HEK293 (cell line): ENCODE measurements around the gene MYO5B.
A peak's percentile ranks its signal among the peaks of the same experiment; 100 is the strongest.

Experiments used
- CTCF ChIA-PET: fragments of 350-600 bp; formaldehyde crosslinking; extraction: SDS; loops from one replicate; lab custom pipeline; 2021; ENCODE audit warnings: antibody characterized with exemption; lab: Yijun Ruan, JAX
- POLR2A ChIA-PET: fragments of 300-600 bp; formaldehyde crosslinking; extraction: SDS; loops from one replicate; lab custom pipeline; 2020; ENCODE audit warnings: antibody characterized with exemption, inconsistent platforms; lab: Yijun Ruan, JAX
- H3K27ac ChIP-seq: fragments of 200-500 bp; sonication (Bioruptor generic); 2 replicates; pipeline ENCODE4 v1.5.1; 2014; ENCODE audit warnings: low read depth, low read length, control low read depth, inconsistent platforms; ENCODE audit errors: extremely low read depth
- H3K36me3 ChIP-seq, 2 experiments: fragments of 200-500 bp in 1 of 2; sonication (Bioruptor generic) in 1 of 2; 1 replicate in 1 of 2; 2 replicates in 1 of 2; pipeline ENCODE4 v1.5.1; 2014 to 2017; ENCODE audit warnings: inconsistent platforms in 2 of 2, low read length in 2 of 2; ENCODE audit not compliant: control insufficient read depth in 2 of 2, insufficient read depth in 1 of 2
- H3K4me1 ChIP-seq: fragments of 200-500 bp; sonication (Bioruptor generic); 2 replicates; pipeline ENCODE4 v1.5.1; 2014; ENCODE audit warnings: mild to moderate bottlenecking, low read length, inconsistent platforms; ENCODE audit not compliant: control insufficient read depth, insufficient read depth
- H3K4me3 ChIP-seq: 2 replicates; pipeline ENCODE4 v1.5.1; 2011; ENCODE audit warnings: low read depth, mild to moderate bottlenecking, control low read depth, low read length, moderate library complexity
- H3K9me3 ChIP-seq: fragments of 200-500 bp; sonication (Bioruptor generic); 2 replicates; pipeline ENCODE4 v1.5.1; 2014; ENCODE audit warnings: low read depth, low read length, inconsistent platforms; ENCODE audit not compliant: control insufficient read depth, insufficient read depth
- EGR2 ChIP-seq: fragments of 450-650 bp; formaldehyde crosslinking; IDR thresholded peaks from 2 replicates; pipeline ENCODE4 v1.5.1; 2016; ENCODE audit warnings: low read depth, missing biosample characterization, missing genetic modification characterization
- GLIS2 ChIP-seq: fragments of 450-650 bp; formaldehyde crosslinking; IDR thresholded peaks from 2 replicates; pipeline ENCODE4 v1.5.1; 2016; ENCODE audit warnings: missing biosample characterization, missing genetic modification characterization
- KLF10 ChIP-seq: fragments of 450-650 bp; IDR thresholded peaks from 2 replicates; pipeline ENCODE4 v1.5.1; 2018; ENCODE audit warnings: missing biosample characterization, mild to moderate bottlenecking, missing genetic modification characterization
- MYNN ChIP-seq: fragments of 450-650 bp; formaldehyde crosslinking; IDR thresholded peaks from 2 replicates; pipeline ENCODE4 v1.5.1; 2016; ENCODE audit warnings: missing biosample characterization, missing genetic modification characterization, borderline replicate concordance
- SALL2 ChIP-seq: fragments of 450-650 bp; formaldehyde crosslinking; IDR thresholded peaks from 2 replicates; pipeline ENCODE4 v1.5.0; 2017; ENCODE audit warnings: missing biosample characterization, mild to moderate bottlenecking, missing genetic modification characterization, borderline replicate concordance
- ZBTB21 ChIP-seq: fragments of 450-650 bp; formaldehyde crosslinking; IDR thresholded peaks from 2 replicates; pipeline ENCODE4 v1.5.1; 2017; ENCODE audit warnings: missing biosample characterization, missing genetic modification characterization
- ZBTB8A ChIP-seq: fragments of 450-650 bp; formaldehyde crosslinking; IDR thresholded peaks from 2 replicates; pipeline ENCODE4 v1.5.1; 2016; ENCODE audit warnings: missing biosample characterization, missing genetic modification characterization
- ZEB2 ChIP-seq: fragments of 450-650 bp; formaldehyde crosslinking; IDR thresholded peaks from 2 replicates; pipeline ENCODE4 v1.5.1; 2016; ENCODE audit warnings: missing biosample characterization, missing genetic modification characterization
- ZFHX2 ChIP-seq: fragments of 450-650 bp; formaldehyde crosslinking; conservative IDR thresholded peaks from 2 replicates; pipeline ENCODE4 v1.5.1; 2016; ENCODE audit warnings: missing biosample characterization, missing genetic modification characterization
- ZFP3 ChIP-seq: fragments of 450-650 bp; formaldehyde crosslinking; IDR thresholded peaks from 2 replicates; pipeline ENCODE4 v1.5.1; 2016; ENCODE audit warnings: low read depth, missing biosample characterization, missing genetic modification characterization
- ZNF121 ChIP-seq: fragments of 450-650 bp; formaldehyde crosslinking; IDR thresholded peaks from 2 replicates; pipeline ENCODE4 v1.5.1; 2016; ENCODE audit warnings: missing biosample characterization, missing genetic modification characterization
- ZNF132 ChIP-seq: fragments of 450-650 bp; formaldehyde crosslinking; IDR thresholded peaks from 2 replicates; pipeline ENCODE4 v1.5.1; 2017; ENCODE audit warnings: missing biosample characterization, missing genetic modification characterization, borderline replicate concordance
- ZNF174 ChIP-seq: fragments of 450-650 bp; formaldehyde crosslinking; IDR thresholded peaks from 2 replicates; pipeline ENCODE4 v1.5.0; 2017; ENCODE audit warnings: missing biosample characterization, mild to moderate bottlenecking, missing genetic modification characterization
- ZNF211 ChIP-seq: fragments of 450-650 bp; formaldehyde crosslinking; IDR thresholded peaks from 2 replicates; pipeline ENCODE4 v1.5.1; 2016; ENCODE audit warnings: low read depth, missing biosample characterization, missing genetic modification characterization
- ZNF223 ChIP-seq: fragments of 450-650 bp; formaldehyde crosslinking; IDR thresholded peaks from 2 replicates; pipeline ENCODE4 v1.5.1; 2016; ENCODE audit warnings: missing biosample characterization, missing genetic modification characterization
- ZNF292 ChIP-seq: fragments of 450-650 bp; formaldehyde crosslinking; IDR thresholded peaks from 2 replicates; pipeline ENCODE4 v1.5.1; 2016; ENCODE audit warnings: low read depth, missing biosample characterization, missing genetic modification characterization, borderline replicate concordance
- ZNF366 ChIP-seq: fragments of 450-650 bp; formaldehyde crosslinking; conservative IDR thresholded peaks from 2 replicates; pipeline ENCODE4 v1.5.1; 2016; ENCODE audit warnings: missing biosample characterization, missing genetic modification characterization
- ZNF433 ChIP-seq: fragments of 450-650 bp; formaldehyde crosslinking; IDR thresholded peaks from 2 replicates; pipeline ENCODE4 v1.5.1; 2016; ENCODE audit warnings: missing biosample characterization, missing genetic modification characterization, low read depth
- ZNF521 ChIP-seq: fragments of 450-650 bp; formaldehyde crosslinking; IDR thresholded peaks from 2 replicates; pipeline ENCODE4 v1.5.1; 2017; ENCODE audit warnings: missing biosample characterization, mild to moderate bottlenecking, missing genetic modification characterization
- ZNF529 ChIP-seq: fragments of 450-650 bp; formaldehyde crosslinking; IDR thresholded peaks from 2 replicates; pipeline ENCODE4 v1.5.1; 2017; ENCODE audit warnings: missing genetic modification characterization, missing biosample characterization; ENCODE audit not compliant: insufficient replicate concordance
- ZNF530 ChIP-seq: fragments of 450-650 bp; formaldehyde crosslinking; IDR thresholded peaks from 2 replicates; pipeline ENCODE4 v1.5.1; 2016; ENCODE audit warnings: low read depth, missing biosample characterization, missing genetic modification characterization
- ZNF624 ChIP-seq: fragments of 450-650 bp; formaldehyde crosslinking; IDR thresholded peaks from 2 replicates; pipeline ENCODE4 v1.5.1; 2017; ENCODE audit warnings: missing biosample characterization, missing genetic modification characterization
- ZNF626 ChIP-seq: fragments of 450-650 bp; sonication (Bioruptor Pico); formaldehyde crosslinking; IDR thresholded peaks from 2 replicates; pipeline ENCODE4 v1.5.1; 2018; ENCODE audit warnings: missing biosample characterization, missing genetic modification characterization, inconsistent platforms
- ZNF677 ChIP-seq: fragments of 450-650 bp; IDR thresholded peaks from 2 replicates; pipeline ENCODE4 v1.5.0; 2018; ENCODE audit warnings: missing biosample characterization, mild to moderate bottlenecking, missing genetic modification characterization, moderate library complexity
- ZNF768 ChIP-seq: fragments of 450-650 bp; formaldehyde crosslinking; IDR thresholded peaks from 2 replicates; pipeline ENCODE4 v1.5.1; 2018; ENCODE audit warnings: missing biosample characterization, mild to moderate bottlenecking, missing genetic modification characterization
- ZNF792 ChIP-seq: fragments of 450-650 bp; formaldehyde crosslinking; IDR thresholded peaks from 2 replicates; pipeline ENCODE4 v1.5.1; 2016; ENCODE audit warnings: missing biosample characterization, missing genetic modification characterization
- ZNF837 ChIP-seq: fragments of 450-650 bp; formaldehyde crosslinking; IDR thresholded peaks from 2 replicates; pipeline ENCODE4 v1.5.1; 2016; ENCODE audit warnings: missing biosample characterization, missing genetic modification characterization
- ZNF843 ChIP-seq: fragments of 450-650 bp; formaldehyde crosslinking; IDR thresholded peaks from 2 replicates; pipeline ENCODE4 v1.5.1; 2016; ENCODE audit warnings: missing biosample characterization, missing genetic modification characterization
- ZSCAN23 ChIP-seq: fragments of 450-650 bp; formaldehyde crosslinking; IDR thresholded peaks from 2 replicates; pipeline ENCODE4 v1.5.1; 2016; ENCODE audit warnings: missing biosample characterization, missing genetic modification characterization
- TF ChIP-seq, protein P1 (sequence below): fragments of 450-650 bp; formaldehyde crosslinking; IDR thresholded peaks from 2 replicates; pipeline ENCODE4 v1.5.1; 2016; ENCODE audit warnings: missing biosample characterization, missing genetic modification characterization
- TF ChIP-seq, protein P2 (sequence below): fragments of 450-650 bp; formaldehyde crosslinking; conservative IDR thresholded peaks from 2 replicates; pipeline ENCODE4 v1.5.1; 2016; ENCODE audit warnings: low read depth, missing biosample characterization, missing genetic modification characterization
- TF ChIP-seq, protein P3 (sequence below): fragments of 450-650 bp; formaldehyde crosslinking; IDR thresholded peaks from 2 replicates; pipeline ENCODE4 v1.5.1; 2016; ENCODE audit warnings: missing biosample characterization, missing genetic modification characterization

The MYO5B gene

DNA sequence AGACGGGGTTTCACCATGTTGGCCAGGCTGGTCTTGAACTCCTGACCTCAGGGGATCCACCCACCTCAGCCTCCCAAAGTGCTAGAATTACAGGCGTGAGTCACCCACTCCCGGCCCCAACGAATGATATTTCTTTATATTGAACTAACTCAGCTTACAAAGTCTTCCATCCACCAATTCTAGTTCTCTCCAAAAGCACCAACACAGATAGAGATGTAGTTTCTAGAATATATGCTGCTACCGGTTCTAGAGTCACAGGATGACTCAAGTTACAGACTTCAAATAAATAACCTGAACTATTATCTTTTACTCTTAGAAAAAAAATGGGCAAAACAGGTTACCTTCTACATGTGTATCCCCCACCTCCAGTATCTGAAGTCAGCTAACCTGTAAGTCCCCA is 390.9 kb downstream of the MYO5B start:
- Histone ChIP-seq H3K4me3 (no peak overlapping the region), H3K4me1 (peaks cover 12% of the 10 kb centered on the region), H3K9me3 (no peaks in the 10 kb centered on the region), H3K27ac (no peak overlapping the region), H3K36me3 (peaks cover 4 to 16% of the 10 kb centered on the region in 2 experiments)
- POLR2A ChIA-PET, result no interaction called here
- TF ChIP-seq EGR2 (0 out of 2 replicates have a peak, but pooled peaks have one; percentile 23), ZNF292 (tag by site-specific recombination) (no peak), ZNF530 (tag by site-specific recombination) (no peak), ZNF529 (tag by site-specific recombination) (no peak), ZFHX2 (tag by site-specific recombination) (peak; percentile 32; the same call in 1 of the 2 replicates), ZNF521 (tag by site-specific recombination) (no peak), GLIS2 (tag by site-specific recombination) (no peak), ZNF626 (tag by site-specific recombination) (no peak), ZFP3 (no peak), ZNF132 (no peak), ZNF837 (tag by site-specific recombination) (no peak), ZNF433 (tag by site-specific recombination) (no peak), ZNF366 (tag by site-specific recombination) (no peak), ZNF843 (tag by site-specific recombination) (no peak), ZNF211 (tag by site-specific recombination) (no peak)
- TF ChIP-seq, protein P1, sequence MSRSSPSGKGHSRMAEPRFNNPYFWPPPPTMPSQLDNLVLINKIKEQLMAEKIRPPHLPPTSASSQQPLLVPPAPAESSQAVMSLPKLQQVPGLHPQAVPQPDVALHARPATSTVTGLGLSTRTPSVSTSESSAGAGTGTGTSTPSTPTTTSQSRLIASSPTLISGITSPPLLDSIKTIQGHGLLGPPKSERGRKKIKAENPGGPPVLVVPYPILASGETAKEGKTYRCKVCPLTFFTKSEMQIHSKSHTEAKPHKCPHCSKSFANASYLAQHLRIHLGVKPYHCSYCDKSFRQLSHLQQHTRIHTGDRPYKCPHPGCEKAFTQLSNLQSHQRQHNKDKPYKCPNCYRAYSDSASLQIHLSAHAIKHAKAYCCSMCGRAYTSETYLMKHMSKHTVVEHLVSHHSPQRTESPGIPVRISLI (tag by site-specific recombination), result no peak
- TF ChIP-seq, protein P2, sequence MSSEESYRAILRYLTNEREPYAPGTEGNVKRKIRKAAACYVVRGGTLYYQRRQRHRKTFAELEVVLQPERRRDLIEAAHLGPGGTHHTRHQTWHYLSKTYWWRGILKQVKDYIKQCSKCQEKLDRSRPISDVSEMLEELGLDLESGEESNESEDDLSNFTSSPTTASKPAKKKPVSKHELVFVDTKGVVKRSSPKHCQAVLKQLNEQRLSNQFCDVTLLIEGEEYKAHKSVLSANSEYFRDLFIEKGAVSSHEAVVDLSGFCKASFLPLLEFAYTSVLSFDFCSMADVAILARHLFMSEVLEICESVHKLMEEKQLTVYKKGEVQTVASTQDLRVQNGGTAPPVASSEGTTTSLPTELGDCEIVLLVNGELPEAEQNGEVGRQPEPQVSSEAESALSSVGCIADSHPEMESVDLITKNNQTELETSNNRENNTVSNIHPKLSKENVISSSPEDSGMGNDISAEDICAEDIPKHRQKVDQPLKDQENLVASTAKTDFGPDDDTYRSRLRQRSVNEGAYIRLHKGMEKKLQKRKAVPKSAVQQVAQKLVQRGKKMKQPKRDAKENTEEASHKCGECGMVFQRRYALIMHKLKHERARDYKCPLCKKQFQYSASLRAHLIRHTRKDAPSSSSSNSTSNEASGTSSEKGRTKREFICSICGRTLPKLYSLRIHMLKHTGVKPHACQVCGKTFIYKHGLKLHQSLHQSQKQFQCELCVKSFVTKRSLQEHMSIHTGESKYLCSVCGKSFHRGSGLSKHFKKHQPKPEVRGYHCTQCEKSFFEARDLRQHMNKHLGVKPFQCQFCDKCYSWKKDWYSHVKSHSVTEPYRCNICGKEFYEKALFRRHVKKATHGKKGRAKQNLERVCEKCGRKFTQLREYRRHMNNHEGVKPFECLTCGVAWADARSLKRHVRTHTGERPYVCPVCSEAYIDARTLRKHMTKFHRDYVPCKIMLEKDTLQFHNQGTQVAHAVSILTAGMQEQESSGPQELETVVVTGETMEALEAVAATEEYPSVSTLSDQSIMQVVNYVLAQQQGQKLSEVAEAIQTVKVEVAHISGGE (tag by site-specific recombination), result no peak
- TF ChIP-seq, protein P3, sequence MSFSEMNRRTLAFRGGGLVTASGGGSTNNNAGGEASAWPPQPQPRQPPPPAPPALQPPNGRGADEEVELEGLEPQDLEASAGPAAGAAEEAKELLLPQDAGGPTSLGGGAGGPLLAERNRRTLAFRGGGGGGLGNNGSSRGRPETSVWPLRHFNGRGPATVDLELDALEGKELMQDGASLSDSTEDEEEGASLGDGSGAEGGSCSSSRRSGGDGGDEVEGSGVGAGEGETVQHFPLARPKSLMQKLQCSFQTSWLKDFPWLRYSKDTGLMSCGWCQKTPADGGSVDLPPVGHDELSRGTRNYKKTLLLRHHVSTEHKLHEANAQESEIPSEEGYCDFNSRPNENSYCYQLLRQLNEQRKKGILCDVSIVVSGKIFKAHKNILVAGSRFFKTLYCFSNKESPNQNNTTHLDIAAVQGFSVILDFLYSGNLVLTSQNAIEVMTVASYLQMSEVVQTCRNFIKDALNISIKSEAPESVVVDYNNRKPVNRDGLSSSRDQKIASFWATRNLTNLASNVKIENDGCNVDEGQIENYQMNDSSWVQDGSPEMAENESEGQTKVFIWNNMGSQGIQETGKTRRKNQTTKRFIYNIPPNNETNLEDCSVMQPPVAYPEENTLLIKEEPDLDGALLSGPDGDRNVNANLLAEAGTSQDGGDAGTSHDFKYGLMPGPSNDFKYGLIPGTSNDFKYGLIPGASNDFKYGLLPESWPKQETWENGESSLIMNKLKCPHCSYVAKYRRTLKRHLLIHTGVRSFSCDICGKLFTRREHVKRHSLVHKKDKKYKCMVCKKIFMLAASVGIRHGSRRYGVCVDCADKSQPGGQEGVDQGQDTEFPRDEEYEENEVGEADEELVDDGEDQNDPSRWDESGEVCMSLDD, result no peak
- CTCF ChIA-PET, result interaction anchor here (0.6 kb wide), 1 partner anchor 99 kb away, joined by 3 read pairs; no protein-coding TSS in a partner anchor

DNA sequence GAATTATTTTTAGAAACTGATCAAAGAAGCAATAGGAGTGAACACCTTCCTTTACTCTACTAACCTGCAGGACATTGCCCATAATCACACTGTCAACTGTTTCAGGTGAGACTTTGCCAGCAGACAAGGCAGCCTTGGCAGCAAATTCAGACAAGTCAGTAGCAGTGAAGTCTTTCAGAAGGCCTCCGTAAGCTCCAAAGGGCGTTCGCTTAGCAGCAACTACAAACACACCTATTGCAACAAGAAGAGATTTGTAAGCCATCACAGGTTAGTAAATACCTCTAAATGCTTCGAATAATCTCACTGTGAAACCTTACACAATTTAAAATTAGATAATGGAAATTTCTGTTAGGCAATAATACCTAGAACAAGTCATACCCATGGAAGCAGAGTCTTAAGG is 392.3 kb downstream of the MYO5B start:
- Histone ChIP-seq H3K36me3 (peaks cover 4 to 19% of the 10 kb centered on the region in 2 experiments), H3K9me3 (no peaks in the 10 kb centered on the region), H3K4me1 (peaks cover 12% of the 10 kb centered on the region), H3K27ac (no peak overlapping the region), H3K4me3 (no peak overlapping the region)
- POLR2A ChIA-PET, result no interaction called here
- CTCF ChIA-PET, result interaction anchor here (0.7 kb wide), 1 partner anchor 1286 kb away, joined by 5 read pairs; no protein-coding TSS in a partner anchor
- TF ChIP-seq MYNN (tag by site-specific recombination), result no peak
- TF ChIP-seq ZNF292 (tag by site-specific recombination), result no peak
- no peak for TF ChIP-seq ZNF768 (tag by site-specific recombination)
- TF ChIP-seq KLF10 (tag by site-specific recombination), result no peak
- no peak for TF ChIP-seq ZNF223 (tag by site-specific recombination)
- TF ChIP-seq ZBTB21 (tag by site-specific recombination), result no peak
- no peak for TF ChIP-seq ZNF174
- no peak for TF ChIP-seq ZBTB8A (tag by site-specific recombination)
- TF ChIP-seq ZNF677 (tag by site-specific recombination), result no peak
- no peak for TF ChIP-seq ZSCAN23 (tag by site-specific recombination)
- no peak for TF ChIP-seq SALL2 (tag by site-specific recombination)
- TF ChIP-seq ZNF624 (tag by site-specific recombination), result no peak
- no peak for TF ChIP-seq ZEB2 (tag by site-specific recombination)
- TF ChIP-seq ZNF121 (tag by site-specific recombination), result no peak
- no peak for TF ChIP-seq ZNF792
